MG63 (cell line): ENCODE results near the gene ZZZ3. TPM values are rescaled to one million over a fixed set of nuclear protein-coding genes. Genes with fewer than 3 reads are reported as not detected.
"Not testable (repeated sequence)": the region's sequence is repeated elsewhere in the genome, so short reads cannot be mapped to it uniquely, and the experiment has no call there.

Experiments
- DNase-seq: peaks from one replicate; pipeline ENCODE4 v3.0.0-alpha.2; 2020
- H3K27me3 ChIP-seq: fragments of 250-450 bp; sonication (Bioruptor Pico); 2 replicates; pipeline ENCODE4 v1.5.1; 2020; ENCODE audit warnings: mild to moderate bottlenecking, moderate library complexity
- H3K36me3 ChIP-seq: fragments of 250-450 bp; sonication (Bioruptor Pico); 2 replicates; pipeline ENCODE4 v1.5.1; 2020; ENCODE audit warnings: mild to moderate bottlenecking, moderate library complexity
- H3K4me3 ChIP-seq: fragments of 250-450 bp; sonication (Bioruptor Pico); 2 replicates; pipeline ENCODE4 v1.5.1; 2020; ENCODE audit warnings: mild to moderate bottlenecking, moderate library complexity
- H3K9me3 ChIP-seq: fragments of 250-450 bp; sonication (Bioruptor Pico); 2 replicates; pipeline ENCODE4 v1.5.1; 2020; ENCODE audit warnings: mild to moderate bottlenecking, moderate library complexity
- total RNA-seq: library from RNA; depleted of rRNA; stranded (reverse); fragments of >200 nt; shearing (Covaris generic); gene quantifications from 2 replicates; pipeline ENCODE4 v1.2.3, GENCODE V29; 2014; ENCODE audit warnings: low replicate concordance; rRNA removed

ZZZ3 gene
- 30.9 and 45.1 TPM in 2 replicates for total RNA-seq

DNA sequence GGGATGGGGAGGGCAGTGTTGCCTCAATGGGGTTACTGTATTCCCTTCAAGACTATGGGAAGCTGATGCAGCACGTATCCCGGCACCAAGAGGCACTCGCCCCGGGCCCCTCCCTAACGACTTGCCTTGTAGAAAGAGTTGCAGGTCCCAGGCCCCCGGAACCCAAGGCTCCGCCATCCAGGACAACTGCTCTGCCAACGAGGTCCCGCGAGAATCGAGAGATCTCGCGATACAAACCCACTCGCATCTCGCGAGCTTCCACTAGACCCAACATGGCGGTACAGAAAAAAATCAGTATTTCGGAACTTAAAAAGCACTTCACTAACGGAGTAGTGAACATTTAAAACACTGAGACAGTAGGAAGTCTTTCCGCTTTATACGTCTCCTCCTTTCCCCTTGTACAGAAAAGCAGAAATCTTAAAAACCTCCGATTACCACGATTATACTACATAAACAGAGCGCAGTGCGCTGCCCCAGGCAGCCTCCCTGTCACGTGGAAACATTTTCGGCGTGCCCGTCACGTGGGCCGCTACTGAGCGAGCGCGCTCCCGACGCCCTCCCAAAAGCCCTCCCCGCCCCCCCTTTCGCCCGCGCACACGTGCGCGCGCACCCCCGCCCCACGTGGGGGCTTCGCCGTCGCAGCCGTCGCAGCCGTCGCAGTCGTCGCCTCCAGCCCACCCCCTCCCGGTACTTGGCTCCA is at the start of gene ZZZ3:
TSS of gene ZZZ3 (minus strand) at position 199 of the 700 bp plus-strand sequence. CDS start 49,304 bp downstream, outside the sequence.
- Histone ChIP-seq H3K9me3 (no peaks in the 10 kb centered on the region), H3K36me3 (no peaks in the 10 kb centered on the region), H3K4me3 (peak within 1 kb of the TSS; percentile 70), H3K27me3 (no peaks in the 10 kb centered on the region)
- peak; percentile 87 for DNase-seq

DNA sequence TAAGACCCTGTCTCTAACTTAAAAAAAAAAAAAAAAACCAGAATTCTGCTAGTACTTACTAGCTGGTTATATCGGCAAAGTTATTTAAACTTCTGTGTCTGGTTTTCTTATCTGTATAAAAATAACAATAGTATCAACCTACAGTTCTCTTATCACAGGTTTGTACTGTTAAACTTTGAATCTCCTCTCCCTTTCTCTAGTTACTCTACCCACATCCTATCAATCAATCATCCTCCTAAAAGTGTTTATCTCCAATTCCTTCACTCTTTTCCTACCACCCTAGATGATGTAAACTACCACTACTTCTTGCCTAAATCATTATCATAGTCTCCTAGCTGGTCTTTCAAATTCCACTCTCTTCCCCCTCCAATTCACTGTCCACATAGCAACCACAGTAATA is 49.6 kb upstream of the ZZZ3 start:
- Histone ChIP-seq H3K4me3 (no peak overlapping the region), H3K36me3 (peaks cover 38% of the 10 kb centered on the region), H3K9me3 (no peaks in the 10 kb centered on the region), H3K27me3 (no peaks in the 10 kb centered on the region)
- no peak for DNase-seq

DNA sequence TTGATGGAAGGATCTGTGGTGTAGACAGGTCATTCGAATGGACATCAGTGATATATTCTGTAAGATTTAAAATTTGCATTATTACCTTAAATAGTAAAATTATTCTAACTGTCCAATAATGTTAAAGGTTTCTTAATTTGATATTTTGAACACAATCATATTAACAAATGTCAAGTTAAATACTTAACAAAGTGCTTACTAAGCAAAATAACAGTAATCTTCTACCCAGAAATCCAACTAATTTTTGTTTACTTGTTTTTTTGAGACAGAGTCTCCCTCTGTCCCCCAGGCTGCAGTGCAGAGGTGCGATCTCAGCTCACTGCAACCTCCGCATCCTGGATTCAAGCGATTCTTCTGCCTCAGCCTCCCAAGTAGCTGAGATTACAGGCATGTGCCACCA is 43.2 kb upstream of the ZZZ3 start:
- Histone ChIP-seq H3K9me3 (no peaks in the 10 kb centered on the region), H3K27me3 (no peaks in the 10 kb centered on the region), H3K36me3 (peaks cover 66% of the 10 kb centered on the region), H3K4me3 (no peak overlapping the region)
- DNase-seq: no peak

DNA sequence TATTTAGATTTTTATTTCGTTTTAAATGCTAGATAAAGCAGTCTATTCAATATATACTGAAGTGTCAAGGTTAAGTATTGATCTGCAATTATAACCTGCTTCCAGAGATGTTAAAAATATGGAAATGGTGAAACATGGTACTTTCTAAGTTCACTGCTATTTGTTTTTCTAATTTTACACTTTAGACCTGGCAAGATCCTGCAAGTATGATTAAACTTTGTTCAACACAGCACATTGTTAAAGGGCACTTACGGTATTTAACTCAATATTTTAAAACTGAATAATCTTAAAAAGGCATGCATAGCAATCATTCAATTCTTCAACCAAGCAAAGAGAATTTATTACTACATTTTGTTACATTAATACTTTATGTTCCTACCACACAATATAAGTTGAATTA is 35.7 kb upstream of the ZZZ3 start:
- no peak for DNase-seq
- no peaks in the 10 kb centered on the region for H3K27me3 ChIP-seq
- no peak overlapping the region for H3K4me3 ChIP-seq
- peaks cover 54% of the 10 kb centered on the region for H3K36me3 ChIP-seq
- no peaks in the 10 kb centered on the region for H3K9me3 ChIP-seq

DNA sequence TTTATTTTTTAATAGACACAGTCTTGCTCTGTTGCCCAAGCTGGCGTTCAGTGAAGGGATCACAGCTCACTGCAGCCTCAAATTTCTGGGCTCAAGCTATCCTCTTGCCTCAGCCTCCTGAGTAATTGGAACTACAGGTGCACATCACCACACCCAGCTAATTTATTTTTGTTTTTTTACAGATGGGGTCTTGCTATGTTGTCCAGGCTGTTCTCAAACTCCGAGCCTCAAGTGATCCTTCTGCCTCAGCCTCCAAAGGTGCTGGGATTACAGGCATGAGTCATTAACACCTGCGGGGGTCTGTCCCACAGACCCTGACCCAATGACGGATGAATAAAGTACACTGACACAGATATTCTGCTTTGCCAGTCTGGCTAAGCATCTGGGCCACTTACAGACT is 33.6 kb upstream of the ZZZ3 start:
- Histone ChIP-seq H3K4me3 (no peak overlapping the region), H3K36me3 (peaks cover 55% of the 10 kb centered on the region), H3K27me3 (no peaks in the 10 kb centered on the region), H3K9me3 (no peaks in the 10 kb centered on the region)
- DNase-seq: no peak

DNA sequence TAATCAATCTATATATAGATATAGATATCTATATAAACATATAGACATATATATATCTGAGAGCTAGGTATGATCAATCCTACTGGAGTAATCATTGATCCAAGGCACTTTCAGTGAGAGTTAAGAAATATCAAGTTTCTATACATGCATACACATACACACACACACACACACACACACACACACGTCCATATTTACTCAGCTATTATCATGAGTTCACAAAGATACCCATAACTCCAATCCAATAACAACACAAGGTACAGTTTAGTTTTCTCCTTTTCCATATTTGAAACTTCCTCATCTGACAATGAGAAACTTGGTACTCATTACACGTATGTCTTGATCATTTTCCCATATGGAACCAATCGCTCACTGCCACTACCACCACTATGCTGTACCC is 27.3 kb upstream of the ZZZ3 start:
- Histone ChIP-seq H3K36me3 (peaks cover 67% of the 10 kb centered on the region), H3K4me3 (no peak overlapping the region), H3K27me3 (no peaks in the 10 kb centered on the region), H3K9me3 (no peaks in the 10 kb centered on the region)
- no peak for DNase-seq

DNA sequence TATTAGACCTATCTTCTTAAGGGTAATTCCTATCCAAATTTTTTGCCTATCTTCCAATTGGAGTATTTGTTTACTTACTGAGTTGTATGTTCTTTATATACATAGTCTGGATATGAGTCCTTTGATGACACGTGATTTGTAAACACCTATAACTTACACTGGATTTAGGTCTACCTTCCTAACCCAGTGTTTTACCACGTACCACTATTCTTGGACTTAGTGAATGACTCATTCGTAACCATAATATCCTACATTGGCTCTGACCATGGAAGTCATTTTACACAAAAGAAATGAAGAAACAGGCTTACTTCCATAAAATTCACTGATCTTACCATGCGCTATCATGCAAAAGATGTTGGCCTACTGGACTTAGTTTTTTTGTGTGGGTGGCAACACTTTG is 23.9 kb upstream of the ZZZ3 start:
- Histone ChIP-seq H3K36me3 (peaks cover 42% of the 10 kb centered on the region), H3K9me3 (no peaks in the 10 kb centered on the region), H3K4me3 (no peak overlapping the region), H3K27me3 (no peaks in the 10 kb centered on the region)
- DNase-seq: no peak

DNA sequence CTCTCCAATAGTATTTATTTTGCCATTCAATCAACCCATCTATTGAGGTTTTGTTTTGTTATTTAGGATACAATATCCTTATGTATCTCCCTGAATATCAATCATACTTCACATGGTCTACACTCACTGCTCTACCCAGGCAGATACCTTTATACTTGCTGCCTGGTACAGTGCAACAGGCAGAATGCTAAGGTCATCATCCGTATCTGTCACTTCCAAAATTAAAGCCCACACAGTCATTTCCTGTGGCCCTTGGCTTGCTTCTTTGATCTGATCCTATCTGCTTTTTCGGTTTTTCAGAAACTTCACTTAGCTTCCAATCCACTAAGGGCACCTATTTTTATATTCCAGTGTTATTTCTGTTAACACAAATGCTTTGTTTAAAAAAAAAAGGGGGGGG is 22.3 kb upstream of the ZZZ3 start:
- H3K27me3 ChIP-seq: no peaks in the 10 kb centered on the region
- DNase-seq: no peak
- H3K36me3 ChIP-seq: peaks cover 36% of the 10 kb centered on the region
- H3K9me3 ChIP-seq: no peaks in the 10 kb centered on the region
- H3K4me3 ChIP-seq: no peak overlapping the region

DNA sequence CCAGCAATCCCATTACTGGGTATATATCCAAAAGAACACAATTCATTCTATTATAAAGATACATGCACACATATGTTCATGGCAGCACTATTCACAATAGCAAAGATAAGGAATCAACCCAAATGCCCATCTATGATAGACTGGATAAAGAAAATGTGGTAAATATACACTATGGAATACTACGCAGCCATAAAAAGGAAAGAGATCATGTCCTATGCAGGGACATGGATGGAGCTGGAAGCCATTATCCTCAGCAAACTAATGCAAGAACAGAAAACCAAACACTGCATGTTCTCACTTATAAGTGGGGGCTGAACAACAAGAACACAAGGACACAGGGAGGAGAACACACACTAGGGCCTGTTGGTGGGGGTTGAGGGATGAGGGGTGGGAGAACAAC is 17.2 kb upstream of the ZZZ3 start:
- H3K27me3 ChIP-seq, H3K9me3 ChIP-seq, H3K4me3 ChIP-seq, DNase-seq: not testable (repeated sequence)
- peaks cover 20% of the 10 kb centered on the region for H3K36me3 ChIP-seq

DNA sequence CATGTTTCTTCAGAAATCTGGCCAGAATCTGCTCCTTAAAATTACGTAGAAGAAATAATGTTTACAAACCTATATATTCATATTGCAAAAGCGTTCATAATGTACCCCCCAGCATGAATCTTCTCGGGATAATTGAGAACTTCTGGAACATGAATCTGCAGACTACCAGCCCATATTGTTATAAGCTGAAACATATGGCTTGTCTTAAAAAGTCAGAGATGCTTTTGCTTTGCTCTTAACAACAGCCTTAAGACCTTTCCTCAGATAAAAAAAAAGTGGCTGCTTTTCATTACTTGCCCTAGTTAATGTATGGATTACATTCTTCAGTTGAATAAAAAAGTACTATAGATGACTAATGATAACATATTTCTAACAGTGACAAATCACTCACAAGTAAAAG is 15.0 kb upstream of the ZZZ3 start:
- H3K4me3 ChIP-seq: no peak overlapping the region
- H3K36me3 ChIP-seq: peaks cover 30% of the 10 kb centered on the region
- no peaks in the 10 kb centered on the region for H3K9me3 ChIP-seq
- no peaks in the 10 kb centered on the region for H3K27me3 ChIP-seq
- no peak for DNase-seq

DNA sequence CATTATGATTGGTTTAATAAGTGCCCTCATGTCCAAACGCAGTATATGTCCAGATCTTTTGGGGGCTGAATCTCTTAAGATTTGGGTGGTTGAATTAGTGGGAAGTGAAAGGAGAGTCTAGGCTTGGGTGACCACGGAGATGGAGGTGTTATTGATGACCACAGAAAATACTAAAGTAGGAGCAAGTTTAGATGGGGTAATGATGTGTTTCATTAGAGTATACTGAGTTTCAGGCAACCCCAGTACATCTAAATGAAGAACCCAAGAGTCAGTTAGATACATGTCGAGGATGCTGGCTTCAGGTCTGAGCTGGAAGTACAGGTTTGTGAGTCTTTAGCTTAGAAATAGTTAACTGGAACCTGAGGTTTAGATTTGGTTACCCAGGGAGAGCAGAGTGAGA is 6.5 kb upstream of the ZZZ3 start:
- H3K4me3 ChIP-seq: no peak overlapping the region
- no peaks in the 10 kb centered on the region for H3K27me3 ChIP-seq
- no peak for DNase-seq
- peaks cover 7% of the 10 kb centered on the region for H3K36me3 ChIP-seq
- no peaks in the 10 kb centered on the region for H3K9me3 ChIP-seq

DNA sequence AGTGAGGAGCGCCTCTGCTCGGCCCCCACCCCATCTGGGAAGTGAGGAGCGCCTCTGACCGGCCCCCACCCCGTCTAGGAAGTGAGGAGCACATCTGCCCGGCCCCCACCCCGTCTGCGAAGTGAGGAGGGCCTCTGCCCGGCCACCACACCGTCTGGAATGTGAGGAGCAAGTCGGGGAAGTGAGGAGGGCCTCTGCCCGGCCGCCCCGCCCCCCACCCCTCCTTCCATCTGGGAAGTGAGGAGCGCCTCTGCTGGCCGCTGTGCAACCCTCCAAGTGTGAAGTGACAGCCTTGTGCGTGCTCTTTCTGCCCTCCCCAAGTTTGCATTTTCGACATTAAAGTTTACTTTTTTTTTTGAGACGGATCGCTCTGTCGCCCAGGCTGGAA is 5.1 kb upstream of the ZZZ3 start:
- Histone ChIP-seq H3K9me3 (no peaks in the 10 kb centered on the region), H3K27me3 (no peaks in the 10 kb centered on the region), H3K4me3 (no peak overlapping the region), H3K36me3 (no peaks in the 10 kb centered on the region; the same call in 1 of the 2 replicates)
- no peak for DNase-seq

DNA sequence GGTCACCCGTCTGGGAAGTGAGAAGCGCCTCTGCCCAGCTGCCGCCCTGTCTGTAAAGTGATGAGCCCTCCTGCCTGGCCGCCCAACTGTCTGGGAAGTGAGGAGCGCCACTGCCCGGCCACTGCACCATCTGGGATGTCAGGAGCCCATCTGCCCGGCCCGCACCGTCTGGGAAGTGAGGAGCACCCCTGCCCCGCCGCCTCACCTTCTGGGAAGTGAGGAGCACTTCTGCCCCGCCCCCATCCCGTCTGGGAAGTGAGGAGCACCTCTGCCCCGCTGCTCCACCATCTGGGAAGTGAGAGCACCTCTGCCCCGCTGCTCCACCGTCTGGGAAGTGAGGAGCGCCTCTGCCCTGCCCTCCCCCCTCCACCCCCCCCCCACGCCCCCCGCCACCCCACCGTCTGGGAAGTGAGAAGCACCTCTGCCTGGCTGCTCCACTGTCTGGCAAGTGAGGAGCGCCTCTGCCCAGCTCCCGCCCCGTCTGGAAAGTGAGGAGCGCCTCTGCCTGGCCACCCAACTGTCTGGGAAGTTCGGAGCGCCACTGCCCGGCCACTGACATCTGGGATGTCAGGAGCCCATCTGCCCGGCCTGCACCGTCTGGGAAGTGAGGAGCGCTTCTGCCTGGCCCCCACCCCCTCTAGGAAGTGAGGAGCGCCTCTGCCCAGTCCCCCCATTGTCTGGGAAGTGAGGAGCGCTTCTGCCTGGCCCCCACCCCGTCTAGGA is 4.5 kb upstream of the ZZZ3 start:
- Histone ChIP-seq H3K4me3 (no peak overlapping the region), H3K9me3 (no peaks in the 10 kb centered on the region), H3K27me3 (no peaks in the 10 kb centered on the region), H3K36me3 (no peaks in the 10 kb centered on the region)
- DNase-seq: no peak

DNA sequence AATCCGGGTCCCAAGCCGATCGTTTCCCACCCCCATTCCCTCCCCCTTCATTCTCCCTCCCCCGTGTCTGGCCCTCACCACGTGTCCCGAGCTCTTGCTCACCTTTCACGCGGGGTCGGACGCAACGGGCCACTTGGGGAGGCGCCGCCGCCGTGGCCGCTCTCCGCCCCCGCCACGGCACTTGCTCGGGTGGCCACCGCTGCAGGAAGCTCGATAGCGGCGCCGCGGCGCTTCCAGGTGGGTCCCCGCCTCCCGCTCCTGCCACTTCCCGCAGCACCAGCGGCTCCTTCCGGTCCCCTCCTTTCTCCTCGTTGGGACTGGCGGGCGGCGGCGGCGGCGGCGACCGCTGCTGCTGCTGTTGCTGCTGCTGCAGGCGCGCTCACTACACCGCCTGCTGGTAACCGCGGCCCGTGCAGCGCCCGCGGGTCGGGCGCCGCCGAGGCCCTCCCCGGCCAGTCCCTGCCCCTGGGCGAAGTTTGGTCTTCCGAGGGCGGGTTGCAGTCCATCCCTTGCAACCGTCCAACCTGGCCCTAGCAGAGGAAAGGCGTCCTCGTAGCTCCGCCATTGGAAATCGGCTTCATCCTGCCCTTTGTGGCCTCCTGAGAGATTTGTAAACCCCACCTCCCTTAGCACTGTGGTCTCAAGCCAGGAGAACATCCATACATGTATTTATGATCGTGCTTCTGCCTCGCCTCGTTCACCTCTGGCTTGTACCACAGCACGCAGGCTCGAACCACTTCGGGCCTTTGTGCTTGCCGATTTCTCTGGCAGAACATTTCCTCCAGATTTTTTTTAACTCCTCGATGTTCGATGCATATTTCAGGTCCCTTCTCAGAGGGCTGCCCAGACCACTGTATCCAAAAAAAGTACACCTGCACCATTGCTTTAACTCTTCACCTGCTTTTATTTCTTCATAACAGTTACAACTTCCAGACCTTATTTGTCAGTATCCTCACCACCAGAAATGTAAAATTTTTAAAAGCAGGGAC is 996 bp upstream of the ZZZ3 start:
- DNase-seq: peak; percentile 96

DNA sequence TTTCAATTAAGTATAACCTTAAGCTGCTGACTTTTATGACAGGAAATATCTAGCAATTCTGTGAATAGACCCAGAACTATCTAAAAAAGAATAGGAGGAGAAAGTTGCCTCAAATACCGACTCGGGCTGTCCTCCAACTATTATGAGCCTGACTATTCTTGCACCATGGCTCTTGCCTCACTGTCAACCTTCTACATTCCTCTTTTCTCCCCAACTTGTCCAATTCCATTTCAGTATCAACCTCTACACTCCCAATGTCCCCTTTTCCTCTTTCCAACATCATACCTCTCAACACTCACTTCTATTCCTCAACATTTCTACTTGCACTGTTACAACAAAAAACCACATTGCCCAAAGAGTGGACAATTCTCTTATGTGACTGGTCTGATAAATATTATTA is 2.3 kb downstream of the ZZZ3 start:
- DNase-seq: no peak
- 0 out of 2 replicates have a peak overlapping the region, but pooled peaks have one; percentile 70 for H3K4me3 ChIP-seq

More for the DNA sequence above, 996 bp upstream of the ZZZ3 start:
- Histone ChIP-seq H3K9me3 (no peaks in the 10 kb centered on the region), H3K36me3 (no peaks in the 10 kb centered on the region), H3K27me3 (no peaks in the 10 kb centered on the region), H3K4me3 (peak overlapping the region; percentile 70)

DNA sequence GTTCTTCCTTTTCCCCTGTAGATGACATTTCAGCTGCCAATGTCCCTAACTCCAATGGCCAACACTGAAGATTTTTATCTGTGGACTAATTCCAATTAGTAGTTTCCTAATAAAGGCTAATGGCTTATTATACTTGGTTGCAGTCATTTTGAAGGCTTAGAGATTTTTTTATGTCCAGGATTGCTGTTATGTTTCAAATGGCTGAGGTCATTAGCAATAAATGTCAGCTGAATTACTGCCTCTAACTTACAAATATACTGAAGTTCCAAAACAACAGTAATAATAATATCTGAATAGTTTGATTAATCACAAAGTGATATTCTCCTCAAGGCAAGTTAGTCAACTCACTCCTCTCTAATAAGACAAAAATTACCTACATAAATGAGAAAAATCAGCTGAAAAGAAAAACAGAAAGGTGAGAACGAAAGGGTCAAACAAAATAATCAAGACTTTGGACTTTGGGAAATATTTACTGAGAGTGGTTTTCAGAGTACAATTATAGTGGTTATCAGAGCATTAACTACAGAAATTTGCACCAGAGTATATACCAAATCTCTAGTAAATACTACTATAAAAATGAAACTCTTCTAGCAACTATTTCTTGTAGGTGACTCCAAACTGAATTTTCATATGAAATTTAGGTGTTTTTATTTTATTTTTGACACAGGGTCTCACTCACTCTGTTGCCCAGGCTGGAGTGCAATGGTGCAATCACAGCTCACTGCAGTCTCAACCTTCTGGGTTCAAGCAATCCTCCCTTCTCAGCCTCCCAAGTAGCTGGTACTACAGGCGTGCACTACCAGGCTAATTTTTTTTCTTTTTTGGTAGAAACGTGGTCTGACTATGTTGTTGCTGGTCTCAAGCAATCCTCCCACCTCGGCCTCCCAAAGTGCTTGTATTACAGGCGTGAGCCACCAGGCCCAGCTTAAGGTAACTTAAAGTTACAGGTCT is 3.5 kb downstream of the ZZZ3 start:
- Histone ChIP-seq H3K36me3 (no peaks in the 10 kb centered on the region; the same call in 1 of the 2 replicates), H3K4me3 (no peak overlapping the region), H3K9me3 (no peaks in the 10 kb centered on the region), H3K27me3 (no peaks in the 10 kb centered on the region)
- DNase-seq: no peak

More for the DNA sequence above, 2.3 kb downstream of the ZZZ3 start:
- Histone ChIP-seq H3K36me3 (no peaks in the 10 kb centered on the region; the same call in 1 of the 2 replicates), H3K9me3 (no peaks in the 10 kb centered on the region), H3K27me3 (no peaks in the 10 kb centered on the region)
